C1 segment of cervical spinal cord (tissue), 14 donors: ENCODE measurements around the gene SERINC3.

Experiments used
- DNase-seq, 14 donors: peaks; one replicate each; lab custom pipeline; 2025; lab: John Stamatoyannopoulos, UW

SERINC3 gene

GRCh38 chr20:44465001-44465560 lies 56.8 kb downstream of the SERINC3 start:
- no peak for DNase-seq

GRCh38 chr20:44464514-44464913 lies 57.4 kb downstream of the SERINC3 start:
- DNase-seq = no peak

- no peak for DNase-seq
Measured at GRCh38 chr20:44463466-44463865, 58.4 kb downstream of the SERINC3 start.

- no peak for DNase-seq
Measured at GRCh38 chr20:44461803-44462174, 60.1 kb downstream of the SERINC3 start.

- no peak for DNase-seq
Measured at GRCh38 chr20:44461142-44461802, 60.6 kb downstream of the SERINC3 start.

GRCh38 chr20:44460795-44461141 lies 61.1 kb downstream of the SERINC3 start:
- no peak for DNase-seq

- no peak for DNase-seq
Measured at GRCh38 chr20:44459271-44459670, 62.6 kb downstream of the SERINC3 start.

GRCh38 chr20:44457016-44457415 lies 64.9 kb downstream of the SERINC3 start:
- DNase-seq = no peak

- DNase-seq = no peak
Measured at GRCh38 chr20:44456611-44457010, 65.3 kb downstream of the SERINC3 start.

- no peak for DNase-seq
Measured at GRCh38 chr20:44455126-44455525, 66.7 kb downstream of the SERINC3 start.

GRCh38 chr20:44454306-44454963 lies 67.4 kb downstream of the SERINC3 start:
- no peak for DNase-seq

GRCh38 chr20:44450903-44451450 lies 70.9 kb downstream of the SERINC3 start:
- DNase-seq = no peak

GRCh38 chr20:44450281-44450889 lies 71.5 kb downstream of the SERINC3 start:
- no peak for DNase-seq

- no peak for DNase-seq
Measured at GRCh38 chr20:44449864-44450263, 72.0 kb downstream of the SERINC3 start.

- DNase-seq = no peak
Measured at GRCh38 chr20:44448753-44449546, 72.9 kb downstream of the SERINC3 start.

- no peak for DNase-seq
Measured at GRCh38 chr20:44447827-44448419, 73.9 kb downstream of the SERINC3 start.
